ENCODE measurements around the gene F2R. TPM values are rescaled to one million over a fixed set of nuclear protein-coding genes. Genes with fewer than 3 reads are reported as not detected.

The F2R gene
- 10 to 100 TPM in 1 of 4 donors, 1 to 10 TPM in 2, under 1 TPM in 1; 0.75 to 10.7 (median 6.8) TPM for total RNA-seq

GRCh38 chr5:76715736-76716455, at the start of gene F2R:
TSS of gene F2R (plus strand) at chr5:76716126. CDS start at chr5:76716308, 182 bp downstream.
- intact Hi-C loops (cut with DNase I; ENCODE audit: low total_unique reads): no loop called here

GRCh38 chr5:76667495-76667894, 48.4 kb upstream of the F2R start:
- WGBS, 2 donors (ENCODE audit: low coverage in 1 of 2): 48 to 82% methylated on average over 2 of the region's 2 CpGs
- H3K4me3 ChIP-seq: no peak overlapping the region
- DNase-seq: no peak
- intact Hi-C loops (cut with DNase I; ENCODE audit: low total_unique reads) (no loop called here), in situ Hi-C loops (cut with MboI; ENCODE audit: low pct_ligation_motif_present in 1 of 4, low pct_unique_long_range_greater_than_20kb in 1 of 4, low sequenced_read_pairs in 3 of 4) (no loop called here)
- TF ChIP-seq POLR2A (IDR thresholded peaks at IDR 0.05) (no peak), EP300 (IDR thresholded peaks at IDR 0.05; ENCODE audit: low read depth) (no peak), CTCF (IDR thresholded peaks at IDR 0.05) (no peak), POLR2AphosphoS5 (IDR thresholded peaks at IDR 0.05) (no peak)
- H3K27ac ChIP-seq: no peak overlapping the region
- no peaks in the 10 kb centered on the region for H3K4me1 ChIP-seq
- H3K27me3 ChIP-seq: no peaks in the 10 kb centered on the region
- peaks cover 0 to 16% (median 7%) of the 10 kb centered on the region in 4 donors for H3K36me3 ChIP-seq
- no peaks in the 10 kb centered on the region for H3K9me3 ChIP-seq

More at GRCh38 chr5:76715736-76716455, at the start of gene F2R:
- Histone ChIP-seq H3K9me3 (no peaks in the 10 kb centered on the region), H3K27ac (peak within 1 kb of the TSS; percentile 55 to 68 (median 66)), H3K4me3 (peak within 1 kb of the TSS; percentile 55 to 92 (median 77)), H3K27me3 (peaks cover 31% of the 10 kb centered on the region), H3K36me3 (no peaks in the 10 kb centered on the region), H3K4me1 (peaks cover 0 to 25% (median 5%) of the 10 kb centered on the region in 4 donors)
- TF ChIP-seq POLR2AphosphoS5 (IDR thresholded peaks at IDR 0.05) (no peak), CTCF (IDR thresholded peaks at IDR 0.05) (peak in 4 of 5 experiments; percentile 43 to 58 (median 47))
- 1% methylated on average over 24 of the region's 82 CpGs; no CpG with 5 or more reads in 1 of the 2 donors for WGBS, 2 donors (ENCODE audit: low coverage in 1 of 2)
- in situ Hi-C loops (cut with MboI; ENCODE audit: low pct_ligation_motif_present in 1 of 4, low pct_unique_long_range_greater_than_20kb in 1 of 4, low sequenced_read_pairs in 3 of 4): loop anchor here in 1 of 4 donors (10.0 kb wide), 1 partner anchor 59 kb away; no protein-coding TSS in a partner anchor
- DNase-seq: peak; percentile 62

DNA sequence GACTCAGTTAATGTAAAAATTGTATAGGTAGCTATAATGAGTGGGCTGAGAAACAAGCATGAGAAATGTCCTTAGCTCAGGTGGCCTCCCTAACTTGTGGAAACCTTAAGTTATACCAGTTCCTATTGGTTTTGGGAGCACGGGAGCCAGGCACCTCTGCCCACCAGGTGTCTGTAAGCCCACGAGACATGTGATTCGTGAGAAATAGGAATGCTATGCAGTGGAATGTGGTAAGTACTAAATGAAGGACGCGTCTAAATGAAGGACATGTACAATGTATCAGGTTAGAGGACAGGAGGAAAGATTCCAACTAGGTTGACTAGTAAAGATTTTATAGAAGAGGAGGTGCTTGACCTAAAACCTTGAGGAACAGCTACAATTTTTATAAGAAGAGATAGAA, 46.7 kb upstream of the F2R start:
- no peaks in the 10 kb centered on the region for H3K9me3 ChIP-seq
- TF ChIP-seq CTCF (IDR thresholded peaks at IDR 0.05) (no peak), EP300 (IDR thresholded peaks at IDR 0.05; ENCODE audit: low read depth) (no peak), POLR2AphosphoS5 (IDR thresholded peaks at IDR 0.05) (no peak), POLR2A (IDR thresholded peaks at IDR 0.05) (no peak)
- H3K4me1 ChIP-seq: peaks cover 0 to 3% (median 0%) of the 10 kb centered on the region in 4 donors
- peaks cover 0 to 16% (median 8%) of the 10 kb centered on the region in 4 donors for H3K36me3 ChIP-seq
- no peak overlapping the region for H3K4me3 ChIP-seq
- 94 to 100% methylated on average over 2 to 5 of the region's 5 CpGs for WGBS, 2 donors (ENCODE audit: low coverage in 1 of 2)
- intact Hi-C loops (cut with DNase I; ENCODE audit: low total_unique reads) (no loop called here), in situ Hi-C loops (cut with MboI; ENCODE audit: low pct_ligation_motif_present in 1 of 4, low pct_unique_long_range_greater_than_20kb in 1 of 4, low sequenced_read_pairs in 3 of 4) (no loop called here)
- H3K27me3 ChIP-seq: no peaks in the 10 kb centered on the region
- no peak for DNase-seq
- H3K27ac ChIP-seq: no peak overlapping the region

DNA sequence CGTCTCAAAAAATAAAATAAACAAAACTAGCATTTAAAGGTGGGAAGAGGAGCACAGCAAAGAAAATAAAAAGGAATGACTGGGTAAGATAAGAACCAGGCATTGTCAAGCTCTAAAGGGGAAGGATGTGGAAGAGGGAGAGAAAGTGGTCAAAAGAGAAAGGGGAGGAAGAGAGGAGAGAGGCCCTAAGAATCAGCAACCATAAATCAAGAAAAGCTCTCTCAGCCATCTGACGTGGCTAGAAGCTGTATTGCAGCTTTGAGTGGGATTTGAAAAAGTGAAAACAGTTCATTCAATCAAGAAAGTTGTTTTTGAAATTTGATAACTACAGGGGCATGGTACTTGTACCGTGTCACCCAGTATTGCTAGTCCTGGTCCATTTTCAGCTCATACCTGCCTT, 45.4 kb upstream of the F2R start:
- no peak for DNase-seq
- H3K9me3 ChIP-seq: no peaks in the 10 kb centered on the region
- H3K27me3 ChIP-seq: no peaks in the 10 kb centered on the region
- intact Hi-C loops (cut with DNase I; ENCODE audit: low total_unique reads) (no loop called here), in situ Hi-C loops (cut with MboI; ENCODE audit: low pct_ligation_motif_present in 1 of 4, low pct_unique_long_range_greater_than_20kb in 1 of 4, low sequenced_read_pairs in 3 of 4) (no loop called here)
- no peak overlapping the region for H3K4me3 ChIP-seq
- H3K36me3 ChIP-seq: peaks cover 0 to 21% (median 8%) of the 10 kb centered on the region in 4 donors
- H3K27ac ChIP-seq: no peak overlapping the region
- TF ChIP-seq EP300 (IDR thresholded peaks at IDR 0.05; ENCODE audit: low read depth) (no peak), POLR2A (IDR thresholded peaks at IDR 0.05) (no peak), POLR2AphosphoS5 (IDR thresholded peaks at IDR 0.05) (no peak), CTCF (IDR thresholded peaks at IDR 0.05) (no peak)
- WGBS, 2 donors (ENCODE audit: low coverage in 1 of 2): 76 to 81% methylated on average over 3 of the region's 3 CpGs
- peaks cover 0 to 3% (median 0%) of the 10 kb centered on the region in 4 donors for H3K4me1 ChIP-seq

All from transverse colon (tissue), 4 donors.